Panc1 (cell line): ENCODE data around the gene PEPD. TPM values are rescaled to one million over a fixed set of nuclear protein-coding genes. Genes with fewer than 3 reads are reported as not detected.

Experiments
- ATAC-seq: fragments of 200-7000 bp; cut with Tn5 transposase; 2 replicates; pipeline ENCODE4 v1.9.1; 2020; ENCODE audit warnings: mild to moderate bottlenecking, moderate library complexity
- BruUV-seq: library from RNA; stranded (reverse); fragments of 400-500 nt; replicated peaks from 2 replicates; lab custom pipeline; 2021; lab: Mats Ljungman, UMichigan
- CTCF ChIA-PET: fragments of 300-600 bp; sonication (Branson Sonifier 250); formaldehyde crosslinking; loops from one replicate; lab custom pipeline; 2022; ENCODE audit warnings: antibody characterized with exemption; lab: Charles Lee
- POLR2A ChIA-PET: fragments of 300-600 bp; sonication (Branson Sonifier 250); formaldehyde crosslinking; loops from one replicate; lab custom pipeline; 2022; ENCODE audit warnings: antibody characterized with exemption; lab: Charles Lee
- DNase-seq: peaks from one replicate; pipeline ENCODE4 v3.0.0-alpha.2; 2010; ENCODE audit warnings: low read depth, low spot score
- H3K27ac ChIP-seq: 2 replicates; pipeline ENCODE4 v1.5.1; 2011; ENCODE audit warnings: mild to moderate bottlenecking, low read length, inconsistent platforms
- H3K27me3 ChIP-seq: fragments of 200-500 bp; sonication (Bioruptor generic); 2 replicates; pipeline ENCODE4 v1.6.0; 2014; ENCODE audit warnings: low read length, inconsistent platforms; ENCODE audit not compliant: control insufficient read depth, insufficient read depth
- H3K36me3 ChIP-seq: fragments of 200-500 bp; sonication (Bioruptor generic); 2 replicates; pipeline ENCODE4 v1.5.1; 2014; ENCODE audit warnings: inconsistent platforms, mild to moderate bottlenecking, low read length, moderate library complexity; ENCODE audit not compliant: control insufficient read depth, insufficient read depth
- H3K4me1 ChIP-seq: 2 replicates; pipeline ENCODE4 v1.5.1; 2011; ENCODE audit warnings: inconsistent platforms, mild to moderate bottlenecking, low read length, moderate library complexity; ENCODE audit not compliant: control insufficient read depth, insufficient read depth
- H3K4me3 ChIP-seq, 2 experiments: 2 replicates each; pipeline ENCODE4 v1.5.1; 2011 to 2012; ENCODE audit warnings: low read depth in 2 of 2, low read length in 2 of 2, mild to moderate bottlenecking in 2 of 2, inconsistent platforms in 1 of 2, moderate library complexity in 1 of 2
- H3K9me3 ChIP-seq: fragments of 200-500 bp; sonication (Bioruptor generic); 2 replicates; pipeline ENCODE4 v1.5.1; 2014; ENCODE audit warnings: low read depth, mild to moderate bottlenecking, inconsistent platforms, low read length, moderate library complexity; ENCODE audit not compliant: control insufficient read depth, insufficient read depth
- CTCF ChIP-seq: fragments of 450-650 bp; IDR thresholded peaks from 2 replicates; pipeline ENCODE4 v1.5.1; 2017; ENCODE audit warnings: mild to moderate bottlenecking
- POLR2AphosphoS5 ChIP-seq: IDR thresholded peaks from 2 replicates; pipeline ENCODE4 v1.6.1; 2012; ENCODE audit warnings: mild to moderate bottlenecking, low read depth, low read length, moderate library complexity
- REST ChIP-seq, 2 experiments: IDR thresholded peaks; 2 replicates each; pipeline ENCODE4 v1.6.1; 2011 to 2012; ENCODE audit warnings: low read depth in 2 of 2, control low read depth in 1 of 2, low read length in 1 of 2, mild to moderate bottlenecking in 1 of 2, moderate library complexity in 1 of 2; ENCODE audit not compliant: insufficient read depth in 1 of 2
- SIN3A ChIP-seq: IDR thresholded peaks from 2 replicates; pipeline ENCODE4 v1.6.1; 2012; ENCODE audit warnings: low read depth, mild to moderate bottlenecking, low read length, moderate library complexity, borderline replicate concordance; ENCODE audit not compliant: insufficient read depth
- TCF7L2 ChIP-seq: IDR thresholded peaks from 2 replicates; pipeline ENCODE4 v1.6.1; 2011; ENCODE audit warnings: mild to moderate bottlenecking, low read depth, low read length, inconsistent platforms
- in situ Hi-C: cut with HindIII; loops from 2 replicates; pipeline ENCODE4 v1.10.0; 2016; ENCODE audit warnings: low sequenced_read_pairs, low pct_unique_long_range_greater_than_20kb
- intact Hi-C: fragments of 100-400 bp; cut with micrococcal nuclease; formaldehyde crosslinking; loops from one replicate; pipeline ENCODE4 v1.10.0; 2022; ENCODE audit not compliant: unreplicated experiment
- total RNA-seq: library from RNA; stranded (reverse); gene quantifications from one replicate; pipeline ENCODE4 v1.2.1, GENCODE V29; 2021; ENCODE audit not compliant: unreplicated experiment

Gene PEPD
- total RNA-seq, 1 experiment from 2014 or later: 102 TPM

- ChIA-PET POLR2A (no interaction called here), CTCF (no interaction called here)
- BruUV-seq: no TSS peak
- in situ Hi-C loops: no loop called here
- Histone ChIP-seq H3K4me3 (no peak overlapping the region), H3K27ac (no peak overlapping the region), H3K4me1 (no peaks in the 10 kb centered on the region), H3K9me3 (no peaks in the 10 kb centered on the region), H3K36me3 (no peaks in the 10 kb centered on the region), H3K27me3 (no peaks in the 10 kb centered on the region)
- DNase-seq (no peak), ATAC-seq (no peak)
- intact Hi-C loops: no loop called here
- TF ChIP-seq TCF7L2: no peak
- no peak for TF ChIP-seq POLR2AphosphoS5
- TF ChIP-seq CTCF: no peak
- TF ChIP-seq REST (IDR thresholded peaks at IDR 0.05; ENCODE audit: insufficient read depth in 1 of 2, low read depth in 2 of 2, low read length in 1 of 2): no peak
- no peak for TF ChIP-seq SIN3A
Measured at GRCh38 chr19:33471111-33471996, 50.2 kb downstream of the PEPD start.

GRCh38 chr19:33470686-33471085, 50.9 kb downstream of the PEPD start:
- Histone ChIP-seq H3K27me3 (no peaks in the 10 kb centered on the region), H3K36me3 (no peaks in the 10 kb centered on the region), H3K27ac (no peak overlapping the region), H3K9me3 (no peaks in the 10 kb centered on the region), H3K4me3 (no peak overlapping the region), H3K4me1 (no peaks in the 10 kb centered on the region)
- BruUV-seq: no TSS peak
- ATAC-seq (no peak), DNase-seq (no peak)
- intact Hi-C loops (no loop called here), in situ Hi-C loops (no loop called here)
- ChIA-PET CTCF (no interaction called here), POLR2A (no interaction called here)
- TF ChIP-seq REST (IDR thresholded peaks at IDR 0.05; ENCODE audit: insufficient read depth in 1 of 2, low read depth in 2 of 2, low read length in 1 of 2) (no peak), POLR2AphosphoS5 (no peak), SIN3A (no peak), TCF7L2 (no peak), CTCF (no peak)
